Jurkat, Clone E6-1 (cell line): Measurements from ENCODE around the gene KSR1.

Experiments used
- DNase-seq: peaks from one replicate; pipeline ENCODE4 v3.0.0-alpha.2; 2011; ENCODE audit warnings: low read depth, low spot score
- H3K4me3 ChIP-seq: 2 replicates; pipeline ENCODE4 v1.5.1; 2011; ENCODE audit warnings: mild to moderate bottlenecking, low read length, control low read depth, moderate library complexity

KSR1 gene

DNA sequence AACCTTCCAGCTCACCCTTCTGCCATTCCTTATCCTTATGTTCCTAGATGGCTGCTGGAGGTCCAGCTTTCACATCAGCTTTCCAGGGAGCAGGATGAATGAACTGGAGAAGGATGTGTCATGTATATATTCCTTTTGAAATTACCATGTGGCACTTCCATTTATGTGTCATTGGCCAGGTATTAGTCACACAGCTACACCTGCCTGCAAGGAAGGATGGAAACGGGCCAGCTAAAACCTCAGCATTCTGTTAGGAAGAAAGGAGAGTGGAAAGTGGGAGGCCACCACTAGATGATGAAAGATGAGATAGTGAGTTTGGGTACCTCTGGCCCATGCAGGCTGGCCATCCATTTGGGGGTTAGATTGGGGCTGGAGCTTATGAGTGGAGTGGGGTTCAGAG lies 67.5 kb downstream of the KSR1 start:
- no peak overlapping the region for H3K4me3 ChIP-seq
- no peak for DNase-seq

DNA sequence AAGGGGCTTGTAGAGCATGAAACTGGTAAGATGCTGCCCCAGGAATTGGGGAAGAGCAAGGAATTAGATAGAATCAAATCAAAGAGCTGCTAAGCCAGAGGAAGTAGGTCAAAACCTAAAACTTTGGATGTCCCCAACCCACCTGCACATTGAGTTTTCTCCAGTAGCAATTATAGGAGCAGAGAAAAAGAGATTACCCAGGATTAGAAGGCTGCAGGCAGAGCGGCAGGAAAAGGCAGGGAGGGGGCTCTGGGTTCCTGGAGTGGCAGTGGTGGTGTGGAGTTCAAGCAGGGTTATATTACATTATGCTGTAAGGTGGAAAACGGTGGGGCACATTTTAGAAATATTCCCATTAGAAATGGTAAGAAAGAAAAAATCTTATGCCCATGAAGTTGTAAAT lies 68.3 kb downstream of the KSR1 start:
- no peak overlapping the region for H3K4me3 ChIP-seq
- no peak for DNase-seq

DNA sequence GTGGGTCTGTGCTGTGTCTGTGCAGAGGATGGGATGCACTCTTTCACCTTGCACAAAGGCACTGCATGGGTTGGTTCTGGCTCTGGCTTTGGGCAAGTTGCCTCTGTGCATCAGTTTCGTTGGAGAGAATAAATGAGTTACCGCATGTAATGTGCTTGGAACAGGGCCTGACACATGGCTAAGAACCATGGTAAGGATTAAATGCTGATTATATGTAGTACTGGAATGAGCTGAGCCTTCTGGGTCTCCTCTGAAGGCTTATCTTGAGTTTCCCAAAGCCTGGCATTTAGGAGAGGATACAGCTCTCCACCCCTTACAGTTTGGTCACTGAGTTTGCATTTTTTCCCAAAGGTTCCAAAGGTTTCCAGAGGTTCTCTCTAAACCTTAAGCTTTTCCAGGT lies 69.1 kb downstream of the KSR1 start:
- H3K4me3 ChIP-seq = no peak overlapping the region
- DNase-seq = no peak

DNA sequence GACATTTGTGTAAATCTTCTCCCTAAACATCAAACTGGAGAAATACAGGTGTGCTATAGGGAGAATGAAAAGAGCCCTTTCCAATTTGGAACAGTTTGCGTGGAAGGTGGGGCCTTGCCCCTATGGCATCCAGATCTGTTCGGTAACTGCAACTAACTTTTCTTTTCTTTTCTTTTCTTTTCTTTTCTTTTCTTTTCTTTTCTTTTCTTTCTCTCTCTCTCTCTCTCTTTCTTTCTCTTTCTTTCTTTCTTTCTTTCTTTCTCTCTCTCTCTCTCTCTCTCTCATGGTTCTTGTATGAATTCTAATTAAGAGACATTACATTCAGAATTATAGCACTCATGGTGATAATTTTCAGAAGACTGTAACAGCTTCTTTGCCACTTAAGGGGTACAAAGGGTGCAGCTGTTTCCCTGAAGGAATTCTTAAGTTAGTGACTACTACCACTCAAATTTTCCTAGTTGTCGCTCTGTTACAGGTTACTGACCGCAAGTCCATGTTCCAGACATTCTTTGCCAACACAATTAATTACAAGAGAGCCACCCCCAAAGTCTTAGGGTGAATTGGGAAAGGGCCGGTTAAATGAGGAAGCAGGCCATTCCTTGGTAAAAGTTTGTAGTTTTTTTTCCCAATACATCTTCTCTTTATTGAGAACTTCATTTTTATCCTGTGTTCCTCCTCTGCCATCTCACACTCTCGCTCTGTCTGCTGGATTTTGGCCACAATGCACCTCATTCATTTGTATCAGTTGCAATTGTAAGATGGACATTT lies 69.8 kb downstream of the KSR1 start:
- DNase-seq = no peak
- H3K4me3 ChIP-seq = no peak overlapping the region

DNA sequence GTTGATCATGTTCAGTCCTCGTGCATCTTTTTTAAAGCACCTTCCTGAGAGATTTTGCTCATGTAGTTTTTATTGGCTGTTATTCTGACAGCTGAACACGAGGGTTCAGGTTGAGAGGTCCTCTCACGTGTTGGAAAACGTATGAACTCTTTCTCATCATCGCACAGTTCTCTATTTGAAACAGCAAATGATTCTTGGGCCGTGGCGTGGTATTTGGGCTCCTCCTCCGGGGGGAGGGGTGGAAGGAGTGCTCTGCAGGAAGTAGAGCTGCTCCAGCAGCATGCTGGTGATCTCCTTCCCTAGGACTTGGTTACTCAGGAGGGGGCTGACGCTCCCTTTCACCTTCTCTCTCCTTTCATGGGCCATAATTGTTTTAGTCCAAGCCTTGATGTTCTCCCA lies 70.4 kb downstream of the KSR1 start:
- H3K4me3 ChIP-seq = no peak overlapping the region
- peak; percentile 7 for DNase-seq

DNA sequence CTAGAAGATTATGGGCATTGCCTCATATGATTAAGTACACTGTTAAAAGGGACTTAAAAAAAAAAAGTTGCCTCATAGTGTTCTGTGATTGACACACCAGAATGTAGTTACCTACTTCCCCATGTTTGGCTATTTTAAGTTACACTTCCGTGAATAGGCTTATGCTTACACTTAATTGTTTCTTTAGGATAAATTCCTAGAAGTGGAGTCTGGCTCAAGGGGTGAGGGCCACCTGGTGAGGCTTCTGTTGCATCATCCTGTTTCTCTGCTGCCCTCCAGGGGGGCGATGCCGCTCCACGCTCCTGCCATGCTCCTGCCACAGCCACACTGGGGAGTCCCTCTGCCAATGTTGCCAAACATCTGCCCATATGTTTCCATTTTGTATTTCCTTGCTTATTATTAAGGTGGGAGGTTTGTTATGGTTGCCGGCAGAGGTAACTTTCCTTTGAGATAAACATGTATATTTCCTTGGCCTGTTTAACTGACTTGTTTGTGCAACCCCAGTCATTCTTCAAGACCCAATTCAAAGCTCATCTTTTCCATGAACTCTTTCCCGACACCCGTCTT lies 73.1 kb downstream of the KSR1 start:
- no peak for DNase-seq
- no peak overlapping the region for H3K4me3 ChIP-seq

DNA sequence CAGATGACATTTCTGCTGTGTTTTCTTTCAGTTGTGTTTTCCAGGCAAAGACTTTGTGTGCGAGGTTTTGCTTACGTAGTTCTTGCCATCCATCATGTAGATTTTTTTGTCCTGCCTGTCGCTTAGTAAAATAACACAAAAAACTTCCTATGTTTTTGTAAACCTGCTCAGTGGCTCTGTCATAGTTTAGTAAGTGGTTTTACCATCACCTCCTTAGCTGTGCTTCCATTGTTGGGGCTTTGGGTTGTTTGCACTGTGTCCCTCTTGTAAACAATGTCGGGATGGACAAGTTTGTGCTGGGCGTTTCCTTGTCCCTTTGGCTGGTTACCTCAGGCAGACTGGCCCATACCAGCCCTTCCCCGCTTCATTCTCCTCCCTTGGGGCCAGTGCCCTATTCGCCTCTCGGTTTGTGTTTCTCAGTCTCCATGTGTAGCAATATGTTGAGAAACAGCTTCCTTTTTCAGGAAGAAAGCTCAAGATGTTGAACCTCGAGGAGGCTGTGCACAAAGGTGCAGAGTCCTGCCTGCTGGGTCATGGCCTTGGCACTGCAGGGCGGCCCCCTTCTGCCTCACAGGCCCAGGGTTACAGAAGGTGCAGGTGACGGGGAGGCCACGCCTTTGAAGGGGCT lies 74.6 kb downstream of the KSR1 start:
- H3K4me3 ChIP-seq = no peak overlapping the region
- no peak for DNase-seq

DNA sequence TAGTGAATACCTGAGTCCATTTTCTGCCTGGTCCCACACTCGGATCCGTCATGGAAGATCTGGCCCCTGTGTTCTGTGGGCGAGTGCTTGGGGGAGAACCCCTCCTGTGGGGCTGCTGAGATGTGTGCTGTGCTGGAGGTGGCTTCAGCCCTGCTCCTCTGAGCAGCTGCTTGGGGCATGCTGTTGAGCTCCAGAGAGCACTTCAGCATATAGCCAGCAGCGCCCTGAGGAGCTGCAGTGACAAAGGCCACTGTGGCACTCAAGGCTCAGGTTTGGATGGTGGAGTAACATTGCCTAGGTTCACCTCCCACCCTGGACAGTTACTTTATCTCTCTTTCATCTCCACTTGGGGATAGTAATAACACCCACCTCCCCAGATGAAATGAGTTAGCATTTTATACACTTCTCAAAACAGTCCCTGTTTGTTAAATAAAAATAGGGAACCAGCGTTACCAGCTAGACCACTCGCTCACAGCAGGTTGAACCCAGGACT lies 75.3 kb downstream of the KSR1 start:
- DNase-seq = no peak
- H3K4me3 ChIP-seq = no peak overlapping the region

DNA sequence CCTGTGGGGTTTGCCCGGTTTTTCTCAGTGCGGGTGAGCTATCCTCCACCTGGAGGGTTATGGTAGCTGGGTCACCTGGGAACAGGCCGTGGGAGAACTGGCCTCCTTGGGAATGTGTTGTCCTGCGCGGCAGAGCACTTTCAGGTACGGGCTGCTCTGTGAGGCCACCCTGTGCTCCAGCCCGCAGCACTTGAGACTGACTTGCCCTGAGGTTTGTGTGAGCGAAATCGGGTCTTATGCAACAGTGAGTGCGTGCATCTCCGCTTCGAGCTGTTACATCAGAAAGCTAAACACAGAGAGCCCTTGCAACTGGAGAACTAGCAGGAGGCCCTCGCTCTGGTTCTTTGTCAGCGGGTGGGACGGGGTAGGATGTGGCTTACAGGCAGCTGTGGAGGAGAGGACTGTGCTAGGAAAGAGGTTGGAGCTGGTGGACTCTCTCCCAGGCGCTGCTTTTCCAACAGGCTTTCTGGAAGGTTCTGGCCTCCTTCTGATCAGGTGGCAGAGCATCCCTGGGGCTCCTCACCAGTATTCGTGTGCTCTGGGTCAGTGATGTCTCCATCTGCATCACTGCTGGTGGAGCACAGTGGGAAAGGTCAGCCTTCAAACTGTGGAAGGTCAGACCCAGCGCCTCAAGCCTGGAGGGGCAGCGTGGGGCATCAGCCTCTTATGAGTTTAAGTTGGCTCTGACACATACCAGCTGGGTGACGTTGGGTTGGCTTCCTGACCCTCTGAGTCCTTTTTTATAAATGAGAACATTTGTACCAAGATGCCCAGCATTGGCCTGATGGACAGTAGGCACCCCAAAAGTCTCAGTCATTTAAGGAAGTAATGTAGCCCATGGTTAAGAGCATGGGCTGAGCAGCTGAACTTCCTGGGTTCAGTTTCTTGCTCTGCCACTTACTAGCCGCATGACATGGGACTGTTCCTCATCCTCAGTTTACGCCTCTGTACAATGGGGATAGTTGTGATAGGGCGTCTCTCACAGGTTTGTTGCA lies 76.3 kb downstream of the KSR1 start:
- no peak overlapping the region for H3K4me3 ChIP-seq
- DNase-seq = no peak

DNA sequence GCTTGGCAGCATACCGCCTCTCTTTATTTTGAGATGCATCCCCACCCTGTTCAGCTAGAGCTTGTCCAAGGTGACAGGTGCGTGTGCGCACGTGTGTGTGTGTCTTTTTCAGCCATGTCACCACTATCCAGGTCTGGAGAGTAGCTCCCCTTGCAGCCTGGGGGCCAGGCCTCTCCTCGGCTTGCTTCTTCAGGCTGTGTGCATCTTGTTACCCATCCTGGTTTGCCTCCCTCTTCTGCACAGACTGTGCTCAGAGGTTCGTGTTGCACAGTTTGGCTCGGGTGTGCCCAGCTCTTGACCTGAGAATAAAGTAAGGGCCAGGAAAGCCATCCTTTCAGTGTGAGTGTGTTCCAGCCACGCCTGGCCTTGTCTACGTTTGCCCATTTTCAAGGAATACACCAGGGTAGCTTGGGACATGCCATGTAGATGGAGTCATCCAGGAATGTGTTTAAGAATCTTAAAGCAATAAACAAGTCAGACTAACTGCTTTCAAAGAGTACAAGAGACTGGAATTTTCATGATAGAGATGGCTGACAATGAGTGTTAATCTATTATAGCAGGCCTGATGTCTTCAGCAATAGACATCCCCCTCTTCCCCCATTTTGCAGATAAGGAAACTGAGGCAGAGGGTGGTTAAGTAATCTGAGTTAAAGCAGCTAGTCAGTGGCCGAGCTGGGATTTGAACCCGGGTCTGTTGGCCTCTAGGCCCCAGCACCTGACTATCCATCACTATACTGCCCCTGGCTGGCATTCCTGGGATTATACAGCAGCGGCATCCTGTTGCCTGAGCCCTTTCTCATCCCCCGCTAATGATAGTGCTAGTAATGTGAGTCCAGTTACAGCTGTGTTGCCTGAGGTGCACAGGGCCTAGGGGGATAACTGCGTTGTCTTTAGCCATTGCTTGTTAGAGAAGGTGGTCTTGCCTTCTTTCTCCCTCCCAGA lies 77.9 kb downstream of the KSR1 start:
- DNase-seq = no peak
- H3K4me3 ChIP-seq = no peak overlapping the region

DNA sequence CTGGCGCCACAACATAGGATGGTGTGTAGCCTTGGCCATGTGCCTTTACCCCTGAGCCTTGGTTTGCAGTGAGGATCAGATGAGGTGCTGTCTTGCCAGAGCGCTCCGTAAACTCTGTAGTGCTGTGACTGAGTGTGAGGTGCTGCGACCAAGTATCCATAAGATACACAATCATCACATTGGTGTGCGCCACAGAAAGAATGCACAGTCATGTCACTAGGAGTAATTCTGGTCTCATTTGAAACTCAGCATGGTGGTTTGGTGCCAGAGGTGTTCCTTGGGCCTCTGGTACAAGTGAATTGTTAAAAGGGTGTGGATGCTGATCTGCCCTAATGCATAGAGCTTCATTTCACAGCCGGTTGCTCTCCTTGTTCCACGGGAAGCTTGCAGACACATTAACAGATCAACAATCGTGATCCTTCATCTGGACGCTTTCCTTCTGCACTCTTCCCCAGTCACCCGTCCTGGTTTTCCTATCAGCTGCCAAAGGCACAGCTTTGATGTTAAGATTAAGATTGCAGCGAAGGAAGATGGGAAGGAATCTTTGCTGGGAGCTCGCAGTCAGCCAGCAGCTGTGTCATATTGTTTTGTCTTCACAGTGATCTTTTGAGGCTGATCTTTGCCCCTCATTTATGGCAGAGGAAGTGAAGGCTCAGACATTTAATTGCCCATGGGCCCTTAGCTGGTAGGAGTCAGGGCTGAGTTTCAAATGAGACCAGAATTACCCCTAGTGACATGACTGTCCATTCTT lies 79.1 kb downstream of the KSR1 start:
- DNase-seq = no peak

DNA sequence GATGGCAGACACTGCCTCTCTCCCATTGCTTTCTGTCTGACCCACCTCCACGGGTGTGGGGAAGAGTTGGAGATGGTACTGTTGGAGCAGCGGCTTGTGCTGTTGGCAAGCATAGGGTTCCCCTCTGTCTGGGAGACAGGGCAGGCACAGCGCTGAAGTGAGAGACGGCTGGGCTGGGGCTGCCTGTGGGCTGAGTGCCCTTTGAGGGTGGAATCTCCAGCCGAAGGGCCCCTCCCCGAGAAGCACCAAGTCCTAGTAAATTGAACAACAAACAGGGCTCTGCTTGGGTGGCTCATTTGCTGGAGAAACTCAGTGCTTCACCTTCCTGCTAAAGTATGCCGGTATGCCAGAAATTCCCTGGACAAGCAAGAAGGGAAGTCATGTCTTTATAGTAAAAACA lies 79.7 kb downstream of the KSR1 start:
- no peak for DNase-seq
- H3K4me3 ChIP-seq = no peak overlapping the region

More for the DNA sequence above, 79.1 kb downstream of the KSR1 start:
- no peak overlapping the region for H3K4me3 ChIP-seq

DNA sequence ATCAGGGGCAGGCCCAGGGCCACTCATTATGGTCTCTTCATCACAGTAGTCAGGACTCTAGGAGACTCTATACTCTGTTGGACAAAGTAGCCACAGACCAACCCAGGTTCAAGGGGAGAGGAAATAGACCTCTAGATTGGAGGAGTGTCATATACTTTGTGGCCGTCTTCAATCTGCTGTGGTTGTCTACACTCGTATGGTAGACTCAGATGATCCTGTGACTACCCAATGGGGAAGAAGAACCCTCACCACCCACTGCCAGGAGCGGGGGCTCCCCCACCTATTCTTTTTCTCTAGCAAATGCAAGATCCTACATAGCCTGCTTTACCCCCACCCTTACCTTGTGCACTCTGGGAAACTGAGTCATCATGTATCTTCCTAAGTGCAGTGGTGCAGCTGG lies 80.5 kb downstream of the KSR1 start:
- no peak for DNase-seq

DNA sequence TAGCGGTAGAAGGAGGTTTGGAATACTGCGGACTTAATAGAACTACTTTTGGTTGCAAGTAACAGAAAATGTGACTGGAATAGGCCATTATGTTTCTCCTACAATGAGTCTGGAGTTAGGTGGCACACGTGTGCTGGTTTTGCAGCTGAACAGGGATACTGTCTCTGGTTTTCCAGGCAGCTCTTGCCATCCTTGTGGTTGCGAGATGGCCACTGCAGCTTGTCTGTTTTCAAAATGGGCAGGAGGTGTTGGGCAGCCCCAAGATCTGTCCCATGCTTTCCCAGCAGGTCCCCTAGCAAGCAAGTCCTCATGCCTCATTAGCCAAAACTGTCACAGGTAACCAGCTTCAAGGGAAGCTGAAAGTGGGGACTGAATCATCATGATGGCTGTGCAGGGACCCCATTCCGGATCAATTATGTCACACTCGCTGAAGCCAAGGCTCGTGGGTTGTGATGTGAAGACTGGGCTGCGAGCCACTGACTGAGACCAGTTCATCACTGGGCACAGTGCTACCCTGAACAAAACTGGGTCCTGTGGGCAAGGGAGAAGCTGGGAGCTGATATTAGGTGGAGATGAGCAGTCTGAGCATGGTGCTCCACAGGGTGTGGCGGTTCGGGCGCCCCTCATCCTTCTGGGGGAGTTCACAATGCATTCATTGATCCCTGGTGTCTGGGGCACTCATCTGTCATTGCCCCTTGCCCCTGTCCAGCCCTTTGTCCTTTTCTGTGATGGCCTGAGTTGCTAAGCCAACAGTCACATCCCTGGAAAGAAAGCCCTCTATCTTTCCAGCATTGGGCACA lies 82.1 kb downstream of the KSR1 start:
- no peak for DNase-seq
- no peak overlapping the region for H3K4me3 ChIP-seq

More for the DNA sequence above, 80.5 kb downstream of the KSR1 start:
- H3K4me3 ChIP-seq = no peak overlapping the region

DNA sequence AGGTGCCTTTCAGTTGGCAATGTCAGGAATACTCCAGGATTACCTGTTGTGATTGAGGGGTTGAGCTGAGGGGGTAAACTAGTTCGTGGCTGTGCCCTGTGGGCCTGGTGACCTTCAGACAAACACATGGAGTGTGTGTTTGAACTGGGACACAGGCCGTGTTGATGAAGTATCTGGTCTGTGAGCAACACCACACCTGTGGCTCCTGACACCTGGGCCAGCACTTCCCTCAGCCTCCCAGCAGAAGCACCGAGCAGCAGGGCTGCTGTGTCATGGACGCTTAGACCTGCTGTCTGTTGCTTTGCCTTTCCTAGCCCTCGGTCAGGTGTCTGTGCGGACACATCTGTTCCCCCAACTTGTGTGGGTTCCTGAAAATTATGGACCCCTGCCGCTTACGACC lies 82.9 kb downstream of the KSR1 start:
- no peak for DNase-seq
- no peak overlapping the region for H3K4me3 ChIP-seq

DNA sequence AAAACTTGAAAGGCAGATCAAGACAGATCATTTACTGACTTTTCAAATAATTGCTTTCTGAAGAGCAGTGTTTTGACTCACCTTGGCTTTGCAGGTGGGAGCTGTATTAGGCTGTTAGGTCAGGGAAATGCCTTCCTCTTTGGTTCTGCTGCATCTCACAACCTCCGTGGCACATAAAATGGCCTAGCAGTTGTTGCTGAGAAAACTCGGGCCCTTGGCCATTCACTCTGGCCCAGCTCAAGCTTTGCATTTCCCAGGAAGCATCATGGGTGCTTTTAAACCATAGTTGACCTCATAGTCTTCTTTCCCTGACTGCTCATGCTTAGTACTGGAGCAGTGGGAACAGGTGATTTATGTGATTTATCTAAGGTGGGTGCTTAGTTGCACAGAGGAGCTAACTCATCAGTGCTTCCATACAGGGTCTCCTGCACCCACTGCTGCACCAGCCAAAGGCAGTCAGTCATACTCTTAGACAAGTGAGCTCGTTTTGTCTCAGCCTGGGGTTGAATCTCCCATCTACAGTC lies 83.6 kb downstream of the KSR1 start:
- no peak overlapping the region for H3K4me3 ChIP-seq

More for the DNA sequence above, 83.6 kb downstream of the KSR1 start:
- no peak for DNase-seq
